ENCODE measurements around the gene CCND3.

DNA sequence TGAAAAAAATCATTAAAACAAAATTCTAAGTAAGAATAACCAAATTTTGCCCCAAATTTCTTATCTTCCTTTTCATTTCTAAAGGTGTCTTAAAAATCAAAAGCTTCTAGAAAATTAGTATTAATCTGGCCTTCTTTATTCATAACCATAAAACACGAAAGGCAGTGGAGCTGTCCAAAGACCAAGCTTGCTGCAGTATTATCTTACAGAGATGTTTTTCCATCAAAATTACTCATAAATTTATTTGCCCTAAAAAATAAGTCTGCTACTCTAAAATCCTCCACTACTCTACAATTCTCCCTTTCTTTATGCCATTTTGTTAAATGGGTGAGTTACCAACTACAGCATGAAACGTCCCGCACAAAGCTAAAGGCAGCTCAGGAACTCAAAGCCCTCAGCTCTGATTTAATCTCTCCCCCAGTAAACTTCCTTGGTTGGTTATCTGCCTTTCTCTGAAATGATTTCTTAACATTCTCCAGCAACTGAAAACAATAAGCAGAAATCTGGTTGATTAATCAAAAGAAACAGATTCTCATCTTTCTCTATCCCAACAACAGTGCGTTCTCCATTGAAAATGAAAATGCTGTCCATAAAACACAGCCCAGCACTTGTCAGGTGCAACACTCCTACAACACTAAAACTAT, 48.6 kb downstream of the CCND3 start:
- TF ChIP-seq, protein P1, sequence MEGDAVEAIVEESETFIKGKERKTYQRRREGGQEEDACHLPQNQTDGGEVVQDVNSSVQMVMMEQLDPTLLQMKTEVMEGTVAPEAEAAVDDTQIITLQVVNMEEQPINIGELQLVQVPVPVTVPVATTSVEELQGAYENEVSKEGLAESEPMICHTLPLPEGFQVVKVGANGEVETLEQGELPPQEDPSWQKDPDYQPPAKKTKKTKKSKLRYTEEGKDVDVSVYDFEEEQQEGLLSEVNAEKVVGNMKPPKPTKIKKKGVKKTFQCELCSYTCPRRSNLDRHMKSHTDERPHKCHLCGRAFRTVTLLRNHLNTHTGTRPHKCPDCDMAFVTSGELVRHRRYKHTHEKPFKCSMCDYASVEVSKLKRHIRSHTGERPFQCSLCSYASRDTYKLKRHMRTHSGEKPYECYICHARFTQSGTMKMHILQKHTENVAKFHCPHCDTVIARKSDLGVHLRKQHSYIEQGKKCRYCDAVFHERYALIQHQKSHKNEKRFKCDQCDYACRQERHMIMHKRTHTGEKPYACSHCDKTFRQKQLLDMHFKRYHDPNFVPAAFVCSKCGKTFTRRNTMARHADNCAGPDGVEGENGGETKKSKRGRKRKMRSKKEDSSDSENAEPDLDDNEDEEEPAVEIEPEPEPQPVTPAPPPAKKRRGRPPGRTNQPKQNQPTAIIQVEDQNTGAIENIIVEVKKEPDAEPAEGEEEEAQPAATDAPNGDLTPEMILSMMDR (IDR thresholded peaks at IDR 0.05; ENCODE audit: insufficient read depth, low read depth, low read length) = no peak
- no peak for TF ChIP-seq EZH2 (IDR thresholded peaks at IDR 0.05; ENCODE audit: insufficient read depth, low read length)

All from astrocyte (in vitro differentiated cells and primary cell).